ENCODE results near the gene TUBGCP5.
"Not testable (repeated sequence)": the region's sequence is repeated elsewhere in the genome, so short reads cannot be mapped to it uniquely, and the experiment has no call there.

The TUBGCP5 gene

GRCh38 chr15:23002920-23003319 lies 36.4 kb downstream of the TUBGCP5 start:
- Histone ChIP-seq H3K4me1 (ENCODE audit: control insufficient read depth, insufficient read depth, low read length) (no peaks in the 10 kb centered on the region), H3K27me3 (ENCODE audit: control insufficient read depth in 1 of 2, insufficient read depth in 2 of 2, low read length in 2 of 2) (no peaks in the 10 kb centered on the region), H3K27ac (ENCODE audit: low read length) (no peak overlapping the region), H3K36me3 (ENCODE audit: control insufficient read depth in 2 of 2, insufficient read depth in 2 of 2, low read length in 2 of 2) (peaks cover 40 to 45% of the 10 kb centered on the region in 2 donors), H3K4me3 (ENCODE audit: low read length in 2 of 2) (no peak overlapping the region), H3K9ac (ENCODE audit: low read length in 2 of 2) (no peak overlapping the region), H3K9me3 (ENCODE audit: control insufficient read depth in 2 of 2, low read length in 2 of 2) (no peaks in the 10 kb centered on the region)

- H3K27me3 ChIP-seq (ENCODE audit: control insufficient read depth in 1 of 2, insufficient read depth in 2 of 2, low read length in 2 of 2): no peaks in the 10 kb centered on the region
- H3K9ac ChIP-seq (ENCODE audit: low read length in 2 of 2): no peak overlapping the region
- no peaks in the 10 kb centered on the region for H3K9me3 ChIP-seq (ENCODE audit: control insufficient read depth in 2 of 2, low read length in 2 of 2)
- H3K4me1 ChIP-seq (ENCODE audit: control insufficient read depth, insufficient read depth, low read length): no peaks in the 10 kb centered on the region
- H3K36me3 ChIP-seq (ENCODE audit: control insufficient read depth in 2 of 2, insufficient read depth in 2 of 2, low read length in 2 of 2): peaks cover 9% of the 10 kb centered on the region in 2 donors
- H3K4me3 ChIP-seq (ENCODE audit: low read length in 2 of 2): no peak overlapping the region
- H3K27ac ChIP-seq (ENCODE audit: low read length): no peak overlapping the region
These were observed 43.6 kb downstream of the TUBGCP5 start for GRCh38 chr15:22995795-22996194.

GRCh38 chr15:22992024-22992326 lies 47.4 kb downstream of the TUBGCP5 start:
- no peak overlapping the region for H3K27ac ChIP-seq (ENCODE audit: low read length)
- no peaks in the 10 kb centered on the region for H3K27me3 ChIP-seq (ENCODE audit: control insufficient read depth in 1 of 2, insufficient read depth in 2 of 2, low read length in 2 of 2)
- no peak overlapping the region for H3K9ac ChIP-seq (ENCODE audit: low read length in 2 of 2)
- H3K9me3 ChIP-seq (ENCODE audit: control insufficient read depth in 2 of 2, low read length in 2 of 2): no peaks in the 10 kb centered on the region
- H3K36me3 ChIP-seq (ENCODE audit: control insufficient read depth in 2 of 2, insufficient read depth in 2 of 2, low read length in 2 of 2): peaks cover 2 to 5% of the 10 kb centered on the region in 2 donors
- no peak overlapping the region for H3K4me3 ChIP-seq (ENCODE audit: low read length in 2 of 2)
- no peaks in the 10 kb centered on the region for H3K4me1 ChIP-seq (ENCODE audit: control insufficient read depth, insufficient read depth, low read length)

- Histone ChIP-seq H3K4me3 (ENCODE audit: low read length in 2 of 2) (no peak overlapping the region), H3K27me3 (ENCODE audit: control insufficient read depth in 1 of 2, insufficient read depth in 2 of 2, low read length in 2 of 2) (no peaks in the 10 kb centered on the region), H3K27ac (ENCODE audit: low read length) (no peak overlapping the region), H3K4me1 (ENCODE audit: control insufficient read depth, insufficient read depth, low read length) (no peaks in the 10 kb centered on the region), H3K36me3 (ENCODE audit: control insufficient read depth in 2 of 2, insufficient read depth in 2 of 2, low read length in 2 of 2) (peaks cover 0 to 2% of the 10 kb centered on the region in 2 donors), H3K9ac (ENCODE audit: low read length in 2 of 2) (no peak overlapping the region), H3K9me3 (ENCODE audit: control insufficient read depth in 2 of 2, low read length in 2 of 2) (no peaks in the 10 kb centered on the region)
These were observed 49.5 kb downstream of the TUBGCP5 start for GRCh38 chr15:22989576-22990477.

GRCh38 chr15:22988811-22989210 lies 50.6 kb downstream of the TUBGCP5 start:
- Histone ChIP-seq H3K9me3 (ENCODE audit: control insufficient read depth in 2 of 2, low read length in 2 of 2) (no peaks in the 10 kb centered on the region), H3K9ac (ENCODE audit: low read length in 2 of 2) (no peak overlapping the region), H3K4me1 (ENCODE audit: control insufficient read depth, insufficient read depth, low read length) (no peaks in the 10 kb centered on the region), H3K27ac (ENCODE audit: low read length) (no peak overlapping the region), H3K36me3 (ENCODE audit: control insufficient read depth in 2 of 2, insufficient read depth in 2 of 2, low read length in 2 of 2) (no peaks in the 10 kb centered on the region), H3K27me3 (ENCODE audit: control insufficient read depth in 1 of 2, insufficient read depth in 2 of 2, low read length in 2 of 2) (no peaks in the 10 kb centered on the region), H3K4me3 (ENCODE audit: low read length in 2 of 2) (no peak overlapping the region)

- not testable (repeated sequence) for H3K4me3 ChIP-seq (ENCODE audit: low read length in 2 of 2); H3K36me3 ChIP-seq (ENCODE audit: control insufficient read depth in 2 of 2, insufficient read depth in 2 of 2, low read length in 2 of 2); H3K27me3 ChIP-seq (ENCODE audit: control insufficient read depth in 1 of 2, insufficient read depth in 2 of 2, low read length in 2 of 2); H3K9ac ChIP-seq (ENCODE audit: low read length in 2 of 2); H3K27ac ChIP-seq (ENCODE audit: low read length); H3K9me3 ChIP-seq (ENCODE audit: control insufficient read depth in 2 of 2, low read length in 2 of 2)
- peaks cover 14% of the 10 kb centered on the region for H3K4me1 ChIP-seq (ENCODE audit: control insufficient read depth, insufficient read depth, low read length)
These were observed 57.4 kb downstream of the TUBGCP5 start for GRCh38 chr15:22981931-22982330.

DNA sequence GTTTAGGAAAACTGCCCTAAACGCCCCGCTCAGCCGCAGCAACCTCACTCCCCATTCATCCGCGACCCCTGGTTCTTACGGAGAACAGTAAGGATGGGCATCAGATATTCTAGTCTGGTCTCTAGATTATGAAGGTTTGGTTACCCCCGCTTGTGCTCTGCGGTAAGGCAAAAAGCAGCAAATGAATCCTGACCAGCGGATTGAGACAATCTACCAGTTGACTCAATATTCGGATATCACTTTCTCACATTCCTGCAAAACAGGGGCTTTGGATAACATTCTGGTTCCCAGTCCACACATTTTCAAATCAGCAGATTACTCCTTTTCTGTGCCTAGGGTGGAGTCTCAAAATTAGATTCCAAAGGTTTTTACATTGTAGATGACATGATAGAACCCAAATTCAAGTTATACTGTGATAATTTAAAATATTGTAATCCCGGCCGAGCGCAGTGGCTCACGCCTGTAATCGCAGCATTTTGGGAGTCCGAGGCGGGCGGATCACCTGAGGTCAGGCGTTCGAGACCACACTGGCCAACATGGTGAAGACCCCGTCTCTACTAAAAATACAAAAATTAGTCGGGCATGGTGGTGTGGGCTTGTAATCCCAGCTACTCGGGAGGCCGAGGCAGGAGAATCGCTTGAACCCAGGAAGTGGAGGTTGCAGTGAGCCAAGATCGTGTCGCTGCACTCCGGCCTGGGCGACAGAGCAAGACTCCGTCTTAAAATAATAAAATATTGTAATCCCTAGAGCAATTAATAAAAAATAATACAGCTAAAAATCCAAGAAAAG lies 58.1 kb downstream of the TUBGCP5 start:
- Histone ChIP-seq H3K36me3 (ENCODE audit: control insufficient read depth in 2 of 2, insufficient read depth in 2 of 2, low read length in 2 of 2) (no peaks in the 10 kb centered on the region), H3K9me3 (ENCODE audit: control insufficient read depth in 2 of 2, low read length in 2 of 2) (no peaks in the 10 kb centered on the region), H3K9ac (ENCODE audit: low read length in 2 of 2) (peak overlapping the region; percentile 57 to 68), H3K27me3 (ENCODE audit: control insufficient read depth in 1 of 2, insufficient read depth in 2 of 2, low read length in 2 of 2) (no peaks in the 10 kb centered on the region), H3K4me1 (ENCODE audit: control insufficient read depth, insufficient read depth, low read length) (peaks cover 14% of the 10 kb centered on the region), H3K4me3 (ENCODE audit: low read length in 2 of 2) (peak overlapping the region; percentile 66 to 96), H3K27ac (ENCODE audit: low read length) (no peak overlapping the region)

- Histone ChIP-seq H3K4me3 (ENCODE audit: low read length in 2 of 2) (peak within 1 kb of the TSS; percentile 91 to 96), H3K27ac (ENCODE audit: low read length) (peak within 1 kb of the TSS; percentile 53), H3K36me3 (ENCODE audit: control insufficient read depth in 2 of 2, insufficient read depth in 2 of 2, low read length in 2 of 2) (no peaks in the 10 kb centered on the region), H3K4me1 (ENCODE audit: control insufficient read depth, insufficient read depth, low read length) (peaks cover 14% of the 10 kb centered on the region), H3K9ac (ENCODE audit: low read length in 2 of 2) (peak within 1 kb of the TSS; percentile 65 to 69), H3K9me3 (ENCODE audit: control insufficient read depth in 2 of 2, low read length in 2 of 2) (no peaks in the 10 kb centered on the region), H3K27me3 (ENCODE audit: control insufficient read depth in 1 of 2, insufficient read depth in 2 of 2, low read length in 2 of 2) (no peaks in the 10 kb centered on the region)
These were observed 58.9 kb downstream of the TUBGCP5 start, which contains the start of gene CYFIP1 for GRCh38 chr15:22980189-22981050. Gene CYFIP1, minus strand, starts transcription at chr15:22980368. Its CDS starts 33,083 bp downstream, at chr15:22947285.

- H3K36me3 ChIP-seq (ENCODE audit: control insufficient read depth in 2 of 2, insufficient read depth in 2 of 2, low read length in 2 of 2): no peaks in the 10 kb centered on the region
These were observed 59.9 kb downstream of the TUBGCP5 start for GRCh38 chr15:22979238-22980188.

More at GRCh38 chr15:22979238-22980188, 59.9 kb downstream of the TUBGCP5 start:
- Histone ChIP-seq H3K4me3 (ENCODE audit: low read length in 2 of 2) (peak overlapping the region; percentile 91 to 96), H3K27me3 (ENCODE audit: control insufficient read depth in 1 of 2, insufficient read depth in 2 of 2, low read length in 2 of 2) (no peaks in the 10 kb centered on the region), H3K27ac (ENCODE audit: low read length) (peak overlapping the region; percentile 53), H3K9me3 (ENCODE audit: control insufficient read depth in 2 of 2, low read length in 2 of 2) (no peaks in the 10 kb centered on the region), H3K9ac (ENCODE audit: low read length in 2 of 2) (peak overlapping the region; percentile 65 to 69), H3K4me1 (ENCODE audit: control insufficient read depth, insufficient read depth, low read length) (peaks cover 14% of the 10 kb centered on the region)
